Liver (tissue), 3 donors: ENCODE results near the gene ADNP.

Source experiments
- EGR1 ChIP-seq, 2 donors: IDR thresholded peaks; 2 replicates each; pipeline ENCODE4 v1.6.1; 2016 to 2018; ENCODE audit warnings: antibody characterized with exemption in 2 of 2, low read depth in 2 of 2
- FOXA1 ChIP-seq: IDR thresholded peaks from 2 replicates; pipeline ENCODE4 v1.6.1; 2016; ENCODE audit warnings: antibody characterized with exemption
- JUND ChIP-seq, 2 donors: IDR thresholded peaks; 2 replicates each; pipeline ENCODE4 v1.6.1; 2016; ENCODE audit warnings: antibody characterized with exemption in 2 of 2
- RAD21 ChIP-seq, 2 donors: IDR thresholded peaks; 2 replicates each; pipeline ENCODE4 v1.6.1; 2016; ENCODE audit warnings: antibody characterized with exemption in 2 of 2, mild to moderate bottlenecking in 2 of 2
- RXRA ChIP-seq, 2 donors: IDR thresholded peaks; 2 replicates each; pipeline ENCODE4 v1.6.1; 2017 to 2018; ENCODE audit warnings: antibody characterized with exemption in 2 of 2, mild to moderate bottlenecking in 1 of 2
- SP1 ChIP-seq: IDR thresholded peaks from 2 replicates; pipeline ENCODE4 v1.6.1; 2018; ENCODE audit warnings: antibody characterized with exemption, mild to moderate bottlenecking
- TAF1 ChIP-seq: conservative IDR thresholded peaks from 2 replicates; pipeline ENCODE4 v1.6.1; 2016; ENCODE audit warnings: antibody characterized with exemption, mild to moderate bottlenecking
- YY1 ChIP-seq: IDR thresholded peaks from 2 replicates; pipeline ENCODE4 v1.6.1; 2016; ENCODE audit warnings: antibody characterized with exemption, mild to moderate bottlenecking
- TF ChIP-seq, protein P1 (sequence below): fragments of 150-350 bp; IDR thresholded peaks from 2 replicates; pipeline ENCODE4 v1.5.1; 2017; ENCODE audit warnings: improper control_type of control experiment, low read depth, low read length; ENCODE audit not compliant: missing input control
- TF ChIP-seq, protein P2 (sequence below): IDR thresholded peaks from 2 replicates; pipeline ENCODE4 v1.6.1; 2016; ENCODE audit warnings: antibody characterized with exemption, mild to moderate bottlenecking
- TF ChIP-seq, protein P3 (sequence below): IDR thresholded peaks from 2 replicates; pipeline ENCODE4 v1.6.1; 2016; ENCODE audit warnings: antibody characterized with exemption
- TF ChIP-seq, protein P4 (sequence below): IDR thresholded peaks from 2 replicates; pipeline ENCODE4 v1.6.1; 2016; ENCODE audit warnings: antibody characterized with exemption
- donor health status: healthy.
- donor health status: healthy.

DNA sequence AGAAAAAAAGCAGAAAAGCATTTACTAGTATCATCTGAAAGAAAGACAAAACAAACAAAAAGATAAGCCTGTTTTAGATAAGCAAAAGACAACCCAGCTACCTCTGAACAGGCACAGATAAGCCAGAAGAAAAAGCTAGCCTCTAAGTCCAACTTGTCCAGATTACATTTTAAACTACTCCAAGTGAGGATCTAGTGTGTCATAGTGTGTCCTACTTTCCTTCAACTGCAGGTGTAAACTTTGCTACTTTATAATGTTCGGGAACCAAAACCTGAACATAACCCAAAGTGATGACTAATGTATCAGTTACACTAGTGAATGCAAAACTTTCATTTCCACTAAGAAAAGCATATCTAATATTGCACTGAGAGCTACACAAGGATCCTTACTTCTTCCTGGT, 19.5 kb downstream of the ADNP start:
- TF ChIP-seq EGR1 (IDR thresholded peaks at IDR 0.05; ENCODE audit: low read depth in 2 of 2) (no peak), TAF1 (no peak), JUND (IDR thresholded peaks at IDR 0.05) (no peak), YY1 (no peak), RXRA (IDR thresholded peaks at IDR 0.05) (no peak), SP1 (no peak), FOXA1 (no peak), RAD21 (IDR thresholded peaks at IDR 0.05) (no peak)
- TF ChIP-seq, protein P1, sequence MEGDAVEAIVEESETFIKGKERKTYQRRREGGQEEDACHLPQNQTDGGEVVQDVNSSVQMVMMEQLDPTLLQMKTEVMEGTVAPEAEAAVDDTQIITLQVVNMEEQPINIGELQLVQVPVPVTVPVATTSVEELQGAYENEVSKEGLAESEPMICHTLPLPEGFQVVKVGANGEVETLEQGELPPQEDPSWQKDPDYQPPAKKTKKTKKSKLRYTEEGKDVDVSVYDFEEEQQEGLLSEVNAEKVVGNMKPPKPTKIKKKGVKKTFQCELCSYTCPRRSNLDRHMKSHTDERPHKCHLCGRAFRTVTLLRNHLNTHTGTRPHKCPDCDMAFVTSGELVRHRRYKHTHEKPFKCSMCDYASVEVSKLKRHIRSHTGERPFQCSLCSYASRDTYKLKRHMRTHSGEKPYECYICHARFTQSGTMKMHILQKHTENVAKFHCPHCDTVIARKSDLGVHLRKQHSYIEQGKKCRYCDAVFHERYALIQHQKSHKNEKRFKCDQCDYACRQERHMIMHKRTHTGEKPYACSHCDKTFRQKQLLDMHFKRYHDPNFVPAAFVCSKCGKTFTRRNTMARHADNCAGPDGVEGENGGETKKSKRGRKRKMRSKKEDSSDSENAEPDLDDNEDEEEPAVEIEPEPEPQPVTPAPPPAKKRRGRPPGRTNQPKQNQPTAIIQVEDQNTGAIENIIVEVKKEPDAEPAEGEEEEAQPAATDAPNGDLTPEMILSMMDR = no peak
- TF ChIP-seq, protein P2, sequence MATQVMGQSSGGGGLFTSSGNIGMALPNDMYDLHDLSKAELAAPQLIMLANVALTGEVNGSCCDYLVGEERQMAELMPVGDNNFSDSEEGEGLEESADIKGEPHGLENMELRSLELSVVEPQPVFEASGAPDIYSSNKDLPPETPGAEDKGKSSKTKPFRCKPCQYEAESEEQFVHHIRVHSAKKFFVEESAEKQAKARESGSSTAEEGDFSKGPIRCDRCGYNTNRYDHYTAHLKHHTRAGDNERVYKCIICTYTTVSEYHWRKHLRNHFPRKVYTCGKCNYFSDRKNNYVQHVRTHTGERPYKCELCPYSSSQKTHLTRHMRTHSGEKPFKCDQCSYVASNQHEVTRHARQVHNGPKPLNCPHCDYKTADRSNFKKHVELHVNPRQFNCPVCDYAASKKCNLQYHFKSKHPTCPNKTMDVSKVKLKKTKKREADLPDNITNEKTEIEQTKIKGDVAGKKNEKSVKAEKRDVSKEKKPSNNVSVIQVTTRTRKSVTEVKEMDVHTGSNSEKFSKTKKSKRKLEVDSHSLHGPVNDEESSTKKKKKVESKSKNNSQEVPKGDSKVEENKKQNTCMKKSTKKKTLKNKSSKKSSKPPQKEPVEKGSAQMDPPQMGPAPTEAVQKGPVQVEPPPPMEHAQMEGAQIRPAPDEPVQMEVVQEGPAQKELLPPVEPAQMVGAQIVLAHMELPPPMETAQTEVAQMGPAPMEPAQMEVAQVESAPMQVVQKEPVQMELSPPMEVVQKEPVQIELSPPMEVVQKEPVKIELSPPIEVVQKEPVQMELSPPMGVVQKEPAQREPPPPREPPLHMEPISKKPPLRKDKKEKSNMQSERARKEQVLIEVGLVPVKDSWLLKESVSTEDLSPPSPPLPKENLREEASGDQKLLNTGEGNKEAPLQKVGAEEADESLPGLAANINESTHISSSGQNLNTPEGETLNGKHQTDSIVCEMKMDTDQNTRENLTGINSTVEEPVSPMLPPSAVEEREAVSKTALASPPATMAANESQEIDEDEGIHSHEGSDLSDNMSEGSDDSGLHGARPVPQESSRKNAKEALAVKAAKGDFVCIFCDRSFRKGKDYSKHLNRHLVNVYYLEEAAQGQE = no peak
- TF ChIP-seq, protein P3, sequence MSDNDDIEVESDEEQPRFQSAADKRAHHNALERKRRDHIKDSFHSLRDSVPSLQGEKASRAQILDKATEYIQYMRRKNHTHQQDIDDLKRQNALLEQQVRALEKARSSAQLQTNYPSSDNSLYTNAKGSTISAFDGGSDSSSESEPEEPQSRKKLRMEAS = no peak
- TF ChIP-seq, protein P4, sequence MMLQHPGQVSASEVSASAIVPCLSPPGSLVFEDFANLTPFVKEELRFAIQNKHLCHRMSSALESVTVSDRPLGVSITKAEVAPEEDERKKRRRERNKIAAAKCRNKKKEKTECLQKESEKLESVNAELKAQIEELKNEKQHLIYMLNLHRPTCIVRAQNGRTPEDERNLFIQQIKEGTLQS = no peak
